ENCODE measurements around the gene GPC6. TPM values are rescaled to one million over a fixed set of nuclear protein-coding genes. Genes with fewer than 3 reads are reported as not detected.

The GPC6 gene
- total RNA-seq, 1 donor from 2014 or later, result not detected

DNA sequence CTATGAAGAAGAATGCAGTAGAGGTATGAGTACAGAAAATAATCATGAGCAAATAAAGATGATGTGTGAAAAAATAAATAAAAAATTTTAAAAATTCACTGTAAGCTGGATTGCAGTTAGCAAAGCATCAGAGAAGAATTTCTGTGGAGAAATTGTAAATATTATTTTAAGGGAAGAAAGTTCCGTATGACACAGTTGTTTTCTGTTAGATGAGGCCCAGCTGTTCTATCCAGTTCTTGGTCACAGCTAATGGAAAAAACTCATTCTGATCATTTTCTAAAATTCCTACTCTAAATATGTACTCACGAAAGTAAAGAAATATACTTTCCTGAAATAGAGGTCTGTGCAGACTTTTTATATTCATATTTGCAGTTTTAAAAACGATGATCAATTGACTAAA, 674.1 kb downstream of the GPC6 start:
- Mint-ChIP-seq H3K27ac (no peak overlapping the region), H3K4me1 (no peaks in the 10 kb centered on the region), H3K9me3 (peaks cover 5% of the 10 kb centered on the region), H3K4me3 (no peak overlapping the region), H3K27me3 (no peaks in the 10 kb centered on the region), H3K36me3 (ENCODE audit: low read depth) (no peaks in the 10 kb centered on the region)
- ChIA-PET CTCF (no interaction called here), POLR2A (no interaction called here)
- DNase-seq, result no peak
- intact Hi-C loops (cut with micrococcal nuclease), result no loop called here
- TF ChIP-seq, protein P1, sequence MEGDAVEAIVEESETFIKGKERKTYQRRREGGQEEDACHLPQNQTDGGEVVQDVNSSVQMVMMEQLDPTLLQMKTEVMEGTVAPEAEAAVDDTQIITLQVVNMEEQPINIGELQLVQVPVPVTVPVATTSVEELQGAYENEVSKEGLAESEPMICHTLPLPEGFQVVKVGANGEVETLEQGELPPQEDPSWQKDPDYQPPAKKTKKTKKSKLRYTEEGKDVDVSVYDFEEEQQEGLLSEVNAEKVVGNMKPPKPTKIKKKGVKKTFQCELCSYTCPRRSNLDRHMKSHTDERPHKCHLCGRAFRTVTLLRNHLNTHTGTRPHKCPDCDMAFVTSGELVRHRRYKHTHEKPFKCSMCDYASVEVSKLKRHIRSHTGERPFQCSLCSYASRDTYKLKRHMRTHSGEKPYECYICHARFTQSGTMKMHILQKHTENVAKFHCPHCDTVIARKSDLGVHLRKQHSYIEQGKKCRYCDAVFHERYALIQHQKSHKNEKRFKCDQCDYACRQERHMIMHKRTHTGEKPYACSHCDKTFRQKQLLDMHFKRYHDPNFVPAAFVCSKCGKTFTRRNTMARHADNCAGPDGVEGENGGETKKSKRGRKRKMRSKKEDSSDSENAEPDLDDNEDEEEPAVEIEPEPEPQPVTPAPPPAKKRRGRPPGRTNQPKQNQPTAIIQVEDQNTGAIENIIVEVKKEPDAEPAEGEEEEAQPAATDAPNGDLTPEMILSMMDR (IDR thresholded peaks at IDR 0.05), result no peak
- no peak for ATAC-seq (ENCODE audit: low read depth)

DNA sequence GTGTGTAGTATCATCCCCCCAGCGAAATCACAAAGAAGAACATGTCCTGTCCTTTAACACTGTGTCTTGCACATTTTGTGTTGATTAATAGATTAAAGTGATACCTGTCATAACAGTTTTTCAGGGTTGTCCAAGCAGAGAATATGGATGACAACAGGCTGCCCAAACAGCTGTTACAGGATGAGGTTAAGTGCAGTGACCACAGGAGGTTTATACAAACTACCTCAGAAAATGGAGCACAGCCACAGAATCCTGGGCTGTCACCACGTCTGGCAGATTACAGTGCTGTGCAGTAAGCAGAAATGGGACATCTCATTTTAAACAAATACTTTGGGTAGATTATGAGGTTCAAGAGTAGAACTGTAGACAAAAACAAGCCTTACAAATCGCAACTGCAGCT, 677.3 kb downstream of the GPC6 start:
- no peak for ATAC-seq (ENCODE audit: low read depth)
- ChIA-PET CTCF (no interaction called here), POLR2A (no interaction called here)
- TF ChIP-seq, protein P1 (IDR thresholded peaks at IDR 0.05), result no peak
- intact Hi-C loops (cut with micrococcal nuclease), result no loop called here
- no peak overlapping the region for H3K4me3 Mint-ChIP-seq
- H3K27ac Mint-ChIP-seq, result no peak overlapping the region
- no peaks in the 10 kb centered on the region for H3K27me3 Mint-ChIP-seq
- H3K4me1 Mint-ChIP-seq, result no peaks in the 10 kb centered on the region
- DNase-seq, result no peak
- H3K36me3 Mint-ChIP-seq (ENCODE audit: low read depth), result no peaks in the 10 kb centered on the region
- H3K9me3 Mint-ChIP-seq, result peaks cover 4% of the 10 kb centered on the region

DNA sequence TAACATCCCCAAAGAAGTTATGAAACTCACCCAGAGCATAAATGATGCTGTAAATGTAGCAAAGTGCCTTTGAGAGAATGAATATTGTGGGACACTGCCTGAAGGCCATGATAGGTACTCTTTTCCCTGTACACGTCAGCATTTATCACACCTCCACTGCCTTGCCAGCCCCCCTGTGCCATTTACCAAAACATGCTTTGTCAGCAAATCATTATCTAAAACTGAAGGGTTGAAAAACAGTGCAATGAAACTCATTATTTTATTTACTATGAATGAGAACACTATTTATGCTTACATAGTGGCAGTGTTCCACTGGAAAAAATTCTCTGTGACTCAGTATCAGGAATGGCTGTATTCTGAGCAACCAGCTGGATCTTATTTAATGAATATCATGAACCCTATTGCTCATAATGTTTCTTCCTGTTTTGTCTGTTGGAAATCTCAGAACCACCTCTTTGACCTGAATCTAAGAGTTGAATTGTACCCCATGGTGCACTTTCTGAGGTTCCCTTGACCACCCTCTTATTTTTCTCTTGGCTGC, 688.7 kb downstream of the GPC6 start:
- Mint-ChIP-seq H3K27me3 (no peaks in the 10 kb centered on the region), H3K9me3 (peaks cover 3% of the 10 kb centered on the region), H3K4me3 (no peak overlapping the region), H3K36me3 (ENCODE audit: low read depth) (no peaks in the 10 kb centered on the region), H3K27ac (no peak overlapping the region), H3K4me1 (no peaks in the 10 kb centered on the region)
- intact Hi-C loops (cut with micrococcal nuclease), result no loop called here
- CTCF ChIA-PET, result no interaction called here
- POLR2A ChIA-PET, result no interaction called here
- ATAC-seq (ENCODE audit: low read depth) (no peak), DNase-seq (no peak)
- TF ChIP-seq, protein P1 (IDR thresholded peaks at IDR 0.05), result no peak

DNA sequence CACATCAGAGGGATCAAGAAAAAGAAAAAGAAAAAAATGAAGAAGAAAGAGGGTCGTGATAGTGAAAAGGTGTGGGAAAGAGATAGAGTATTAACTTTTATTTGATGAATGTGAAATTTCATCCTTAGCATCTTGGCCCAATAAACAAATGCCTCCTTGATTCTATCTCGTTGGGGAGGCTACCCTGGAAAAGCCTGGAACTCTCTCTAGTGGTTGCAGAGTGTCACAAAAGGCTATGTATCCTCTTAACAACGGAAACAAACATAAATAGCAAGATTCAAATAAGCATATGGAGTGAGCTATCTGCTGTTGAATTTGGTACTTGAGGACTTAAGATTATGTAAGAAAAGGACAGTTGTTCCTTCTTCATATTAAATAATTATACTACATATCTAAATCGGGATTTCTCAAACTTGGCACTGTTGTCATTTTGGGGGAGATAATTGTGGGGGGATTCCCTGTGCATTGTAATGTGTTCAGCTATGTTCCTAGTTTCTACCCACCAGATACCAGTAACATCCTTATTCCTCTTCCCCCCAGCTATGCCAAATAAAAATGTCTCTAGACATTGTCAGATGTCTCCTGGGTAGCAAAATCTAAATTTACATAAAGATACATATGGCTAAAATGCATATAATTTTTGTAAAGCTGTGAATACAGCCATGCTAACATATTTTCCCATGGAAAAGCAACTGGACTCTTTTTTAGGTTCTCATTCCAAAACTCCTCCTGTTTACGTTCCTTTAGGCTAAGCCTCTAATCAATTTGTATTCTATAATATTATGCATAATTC, 695.7 kb downstream of the GPC6 start:
- CTCF ChIA-PET, result no interaction called here
- POLR2A ChIA-PET, result no interaction called here
- DNase-seq, result no peak
- Mint-ChIP-seq H3K36me3 (ENCODE audit: low read depth) (no peaks in the 10 kb centered on the region), H3K4me3 (no peak overlapping the region), H3K27ac (no peak overlapping the region), H3K9me3 (peaks cover 5% of the 10 kb centered on the region), H3K4me1 (no peaks in the 10 kb centered on the region), H3K27me3 (no peaks in the 10 kb centered on the region)
- ATAC-seq (ENCODE audit: low read depth), result no peak
- TF ChIP-seq, protein P1 (IDR thresholded peaks at IDR 0.05), result no peak
- intact Hi-C loops (cut with micrococcal nuclease), result no loop called here

DNA sequence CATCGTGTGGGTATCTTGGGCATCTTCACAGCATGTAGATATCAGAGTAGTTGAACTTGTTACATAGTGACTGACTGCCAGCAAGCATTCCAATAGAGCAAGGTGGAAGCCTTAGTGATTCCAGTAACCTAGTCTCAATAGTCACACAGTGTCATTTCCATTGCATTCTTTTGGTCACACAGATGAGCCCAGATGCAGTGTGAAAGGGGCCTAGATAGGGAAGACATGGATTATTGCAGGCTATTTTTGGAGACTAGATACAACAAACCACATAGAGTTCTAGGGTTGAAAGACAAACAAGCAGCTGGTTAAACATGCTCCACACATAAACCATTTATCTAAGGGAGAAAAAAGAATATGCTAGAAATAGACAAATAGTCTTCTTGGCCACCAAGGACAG, 699.4 kb downstream of the GPC6 start:
- intact Hi-C loops (cut with micrococcal nuclease), result no loop called here
- H3K27me3 Mint-ChIP-seq, result no peaks in the 10 kb centered on the region
- no peak overlapping the region for H3K27ac Mint-ChIP-seq
- DNase-seq, result no peak
- ChIA-PET POLR2A (no interaction called here), CTCF (interaction anchor here (0.9 kb wide), 1 partner anchor 10 kb away, joined by 3 read pairs; no protein-coding TSS in a partner anchor)
- peaks cover under 1% of the 10 kb centered on the region for H3K9me3 Mint-ChIP-seq
- H3K4me1 Mint-ChIP-seq, result no peaks in the 10 kb centered on the region
- no peak for ATAC-seq (ENCODE audit: low read depth)
- TF ChIP-seq, protein P1 (IDR thresholded peaks at IDR 0.05), result no peak
- no peaks in the 10 kb centered on the region for H3K36me3 Mint-ChIP-seq (ENCODE audit: low read depth)
- H3K4me3 Mint-ChIP-seq, result no peak overlapping the region
